Measurements from ENCODE around the gene ZNF585A.
"Not testable (repeated sequence)": the region's sequence is repeated elsewhere in the genome, so short reads cannot be mapped to it uniquely, and the experiment has no call there.

Gene ZNF585A

GRCh38 chr19:37172368-37173366 lies at the start of gene ZNF585A:
ZNF585A (minus strand) TSS chr19:37172695; CDS start chr19:37169910, 2,785 bp downstream.
- peak; percentile 74 to 80 for DNase-seq (ENCODE audit: low read depth in 2 of 2, low spot score in 1 of 2)

GRCh38 chr19:37221136-37221535 lies 48.6 kb upstream of the ZNF585A start:
- no peak for DNase-seq (ENCODE audit: low read depth in 2 of 2, low spot score in 1 of 2)

GRCh38 chr19:37220383-37220782 lies 47.9 kb upstream of the ZNF585A start:
- no peak for DNase-seq (ENCODE audit: low read depth in 2 of 2, low spot score in 1 of 2)

GRCh38 chr19:37218592-37218935 lies 46.1 kb upstream of the ZNF585A start:
- DNase-seq (ENCODE audit: low read depth in 2 of 2, low spot score in 1 of 2) = no peak

GRCh38 chr19:37217775-37218591 lies 45.5 kb upstream of the ZNF585A start, which contains the start of gene ZNF383:
ZNF383 (plus strand) TSS chr19:37218214; CDS start chr19:37230454, 12,240 bp downstream.
- DNase-seq (ENCODE audit: low read depth in 2 of 2, low spot score in 1 of 2) = peak; percentile 50 to 69

- DNase-seq (ENCODE audit: low read depth in 2 of 2, low spot score in 1 of 2) = no peak
These were observed 44.9 kb upstream of the ZNF585A start for GRCh38 chr19:37217480-37217774.

GRCh38 chr19:37197768-37198167 lies 25.3 kb upstream of the ZNF585A start:
- no peak for DNase-seq (ENCODE audit: low read depth in 2 of 2, low spot score in 1 of 2)

- not testable (repeated sequence) for DNase-seq (ENCODE audit: low read depth in 2 of 2, low spot score in 1 of 2)
These were observed 24.6 kb upstream of the ZNF585A start for GRCh38 chr19:37197115-37197514.

- not testable (repeated sequence) for DNase-seq (ENCODE audit: low read depth in 2 of 2, low spot score in 1 of 2)
These were observed 22.8 kb upstream of the ZNF585A start for GRCh38 chr19:37195248-37195647.

- not testable (repeated sequence) for DNase-seq (ENCODE audit: low read depth in 2 of 2, low spot score in 1 of 2)
These were observed 13.6 kb upstream of the ZNF585A start for GRCh38 chr19:37186071-37186470.

- DNase-seq (ENCODE audit: low read depth in 2 of 2, low spot score in 1 of 2) = no peak
These were observed 6.9 kb downstream of the ZNF585A start for GRCh38 chr19:37165635-37166034.

GRCh38 chr19:37160153-37160552 lies 12.3 kb downstream of the ZNF585A start:
- DNase-seq (ENCODE audit: low read depth in 2 of 2, low spot score in 1 of 2) = no peak

GRCh38 chr19:37148214-37148613 lies 24.3 kb downstream of the ZNF585A start:
- no peak for DNase-seq (ENCODE audit: low read depth in 2 of 2, low spot score in 1 of 2)

- no peak for DNase-seq (ENCODE audit: low read depth in 2 of 2, low spot score in 1 of 2)
These were observed 36.4 kb downstream of the ZNF585A start for GRCh38 chr19:37136111-37136510.

- no peak for DNase-seq (ENCODE audit: low read depth in 2 of 2, low spot score in 1 of 2)
These were observed 43.7 kb downstream of the ZNF585A start for GRCh38 chr19:37128821-37129177.

- DNase-seq (ENCODE audit: low read depth in 2 of 2, low spot score in 1 of 2) = no peak
These were observed 44.3 kb downstream of the ZNF585A start for GRCh38 chr19:37127999-37128820.

GRCh38 chr19:37122093-37122492 lies 50.4 kb downstream of the ZNF585A start:
- DNase-seq (ENCODE audit: low read depth in 2 of 2, low spot score in 1 of 2) = not testable (repeated sequence)

- no peak for DNase-seq (ENCODE audit: low read depth in 2 of 2, low spot score in 1 of 2)
These were observed 58.5 kb downstream of the ZNF585A start for GRCh38 chr19:37114001-37114400.

- DNase-seq (ENCODE audit: low read depth in 2 of 2, low spot score in 1 of 2) = not testable (repeated sequence)
These were observed 60.7 kb downstream of the ZNF585A start for GRCh38 chr19:37111753-37112152.

GRCh38 chr19:37104135-37104534 lies 68.4 kb downstream of the ZNF585A start:
- not testable (repeated sequence) for DNase-seq (ENCODE audit: low read depth in 2 of 2, low spot score in 1 of 2)

GRCh38 chr19:37098570-37098969 lies 73.9 kb downstream of the ZNF585A start:
- no peak for DNase-seq (ENCODE audit: low read depth in 2 of 2, low spot score in 1 of 2)
